ENCODE results near the gene CCDC138. TPM values are rescaled to one million over a fixed set of nuclear protein-coding genes. Genes with fewer than 3 reads are reported as not detected.
"Not testable (repeated sequence)": the region's sequence is repeated elsewhere in the genome, so short reads cannot be mapped to it uniquely, and the experiment has no call there.

Gene CCDC138
- polyA plus RNA-seq, 1 donor (not counting 4 experiments of a cell fraction or from before 2014, with no cell fraction given), result 6.6 TPM

DNA sequence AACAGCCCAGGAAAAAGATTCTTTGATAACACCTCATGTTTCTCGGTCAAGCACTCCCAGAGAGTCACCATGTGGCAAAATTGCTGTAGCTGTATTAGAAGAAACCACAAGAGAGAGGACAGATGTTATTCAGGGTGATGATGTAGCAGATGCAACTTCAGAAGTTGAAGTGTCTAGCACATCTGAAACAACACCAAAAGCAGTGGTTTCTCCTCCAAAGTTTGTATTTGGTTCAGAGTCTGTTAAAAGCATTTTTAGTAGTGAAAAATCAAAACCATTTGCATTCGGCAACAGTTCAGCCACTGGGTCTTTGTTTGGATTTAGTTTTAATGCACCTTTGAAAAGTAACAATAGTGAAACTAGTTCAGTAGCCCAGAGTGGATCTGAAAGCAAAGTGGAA is 18.7 kb upstream of the CCDC138 start:
- H3K27me3 ChIP-seq (ENCODE audit: control insufficient read depth, extremely low read depth, insufficient read depth, low read length); H3K79me2 ChIP-seq (ENCODE audit: control insufficient read depth, insufficient read depth, low read length); H3K9me1 ChIP-seq (ENCODE audit: control insufficient read depth, extremely low read depth, insufficient read depth, low read length); DNase-seq (ENCODE audit: low read depth, low spot score); H3K4me1 ChIP-seq (ENCODE audit: control insufficient read depth, extremely low read depth, insufficient read depth, low read length); FAIRE-seq; dilution Hi-C loops (cut with MboI; ENCODE audit: extremely low pct_ligation_motif_present, low sequenced_read_pairs); H3K9ac ChIP-seq (ENCODE audit: control insufficient read depth, extremely low read depth, insufficient read depth, low read length); H3K4me2 ChIP-seq (ENCODE audit: control insufficient read depth, extremely low read depth, insufficient read depth, low read depth, low read length); H2AFZ ChIP-seq (ENCODE audit: control insufficient read depth, low read length); H3K9me3 ChIP-seq (ENCODE audit: control insufficient read depth, low read depth, low read length); H3K27ac ChIP-seq (ENCODE audit: control insufficient read depth, insufficient read depth, low read length); H3K4me3 ChIP-seq (ENCODE audit: control insufficient read depth in 2 of 3, extremely low read depth in 1 of 3, insufficient read depth in 2 of 3, low read depth in 1 of 3, low read length in 3 of 3); H4K20me1 ChIP-seq (ENCODE audit: control insufficient read depth, extremely low read depth, insufficient read depth, low read length): not testable (repeated sequence)
- peaks cover 19 to 20% of the 10 kb centered on the region in 2 experiments for H3K36me3 ChIP-seq (ENCODE audit: control insufficient read depth in 2 of 2, extremely low read depth in 1 of 2, insufficient read depth in 2 of 2, low read length in 2 of 2)

DNA sequence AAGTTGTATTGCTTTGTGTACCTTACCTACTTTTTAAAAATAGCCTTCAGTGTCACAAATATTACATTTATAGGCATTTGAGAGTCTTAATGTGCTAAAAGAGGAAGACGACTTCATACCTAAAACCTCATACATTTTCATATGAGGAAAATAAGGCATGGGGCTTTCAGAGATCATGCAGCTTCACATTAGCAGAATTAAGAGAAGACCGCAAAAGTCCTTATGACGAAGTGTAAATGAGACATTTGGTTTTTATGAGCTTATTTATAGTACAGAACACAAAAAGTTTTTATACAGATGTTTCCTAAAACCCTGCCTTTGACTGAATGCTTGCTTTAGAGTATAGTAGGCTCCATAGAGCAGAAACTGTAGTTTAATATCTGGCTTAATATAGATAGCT is 10.1 kb upstream of the CCDC138 start:
- DNase-seq (ENCODE audit: low read depth, low spot score) (no peak), FAIRE-seq (no peak)
- H3K36me3 ChIP-seq (ENCODE audit: control insufficient read depth in 2 of 2, extremely low read depth in 1 of 2, insufficient read depth in 2 of 2, low read length in 2 of 2), result peaks cover 6 to 12% of the 10 kb centered on the region in 2 experiments
- H3K79me2 ChIP-seq (ENCODE audit: control insufficient read depth, insufficient read depth, low read length), result no peaks in the 10 kb centered on the region
- no peaks in the 10 kb centered on the region for H3K9me3 ChIP-seq (ENCODE audit: control insufficient read depth, low read depth, low read length)
- no peak overlapping the region for H2AFZ ChIP-seq (ENCODE audit: control insufficient read depth, low read length)
- no peak overlapping the region for H3K9ac ChIP-seq (ENCODE audit: control insufficient read depth, extremely low read depth, insufficient read depth, low read length)
- H3K4me1 ChIP-seq (ENCODE audit: control insufficient read depth, extremely low read depth, insufficient read depth, low read length), result no peaks in the 10 kb centered on the region
- no peak overlapping the region for H3K4me3 ChIP-seq (ENCODE audit: control insufficient read depth in 2 of 3, extremely low read depth in 1 of 3, insufficient read depth in 2 of 3, low read depth in 1 of 3, low read length in 3 of 3)
- dilution Hi-C loops (cut with MboI; ENCODE audit: extremely low pct_ligation_motif_present, low sequenced_read_pairs), result no loop called here
- no peaks in the 10 kb centered on the region for H4K20me1 ChIP-seq (ENCODE audit: control insufficient read depth, extremely low read depth, insufficient read depth, low read length)
- no peaks in the 10 kb centered on the region for H3K9me1 ChIP-seq (ENCODE audit: control insufficient read depth, extremely low read depth, insufficient read depth, low read length)
- H3K27me3 ChIP-seq (ENCODE audit: control insufficient read depth, extremely low read depth, insufficient read depth, low read length), result no peaks in the 10 kb centered on the region
- H3K4me2 ChIP-seq (ENCODE audit: control insufficient read depth, extremely low read depth, insufficient read depth, low read depth, low read length), result no peak overlapping the region
- TF ChIP-seq, protein P1, sequence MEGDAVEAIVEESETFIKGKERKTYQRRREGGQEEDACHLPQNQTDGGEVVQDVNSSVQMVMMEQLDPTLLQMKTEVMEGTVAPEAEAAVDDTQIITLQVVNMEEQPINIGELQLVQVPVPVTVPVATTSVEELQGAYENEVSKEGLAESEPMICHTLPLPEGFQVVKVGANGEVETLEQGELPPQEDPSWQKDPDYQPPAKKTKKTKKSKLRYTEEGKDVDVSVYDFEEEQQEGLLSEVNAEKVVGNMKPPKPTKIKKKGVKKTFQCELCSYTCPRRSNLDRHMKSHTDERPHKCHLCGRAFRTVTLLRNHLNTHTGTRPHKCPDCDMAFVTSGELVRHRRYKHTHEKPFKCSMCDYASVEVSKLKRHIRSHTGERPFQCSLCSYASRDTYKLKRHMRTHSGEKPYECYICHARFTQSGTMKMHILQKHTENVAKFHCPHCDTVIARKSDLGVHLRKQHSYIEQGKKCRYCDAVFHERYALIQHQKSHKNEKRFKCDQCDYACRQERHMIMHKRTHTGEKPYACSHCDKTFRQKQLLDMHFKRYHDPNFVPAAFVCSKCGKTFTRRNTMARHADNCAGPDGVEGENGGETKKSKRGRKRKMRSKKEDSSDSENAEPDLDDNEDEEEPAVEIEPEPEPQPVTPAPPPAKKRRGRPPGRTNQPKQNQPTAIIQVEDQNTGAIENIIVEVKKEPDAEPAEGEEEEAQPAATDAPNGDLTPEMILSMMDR (optimal IDR thresholded peaks at IDR 0.05 in 1 of 3, IDR thresholded peaks at IDR 0.05 in 1 of 3, conservative IDR thresholded peaks at IDR 0.05 in 1 of 3; ENCODE audit: extremely low read depth in 1 of 3, insufficient read depth in 2 of 3, low read length in 3 of 3), result no peak
- no peak for TF ChIP-seq EZH2 (IDR thresholded peaks at IDR 0.05; ENCODE audit: low read length)
- no peak overlapping the region for H3K27ac ChIP-seq (ENCODE audit: control insufficient read depth, insufficient read depth, low read length)

DNA sequence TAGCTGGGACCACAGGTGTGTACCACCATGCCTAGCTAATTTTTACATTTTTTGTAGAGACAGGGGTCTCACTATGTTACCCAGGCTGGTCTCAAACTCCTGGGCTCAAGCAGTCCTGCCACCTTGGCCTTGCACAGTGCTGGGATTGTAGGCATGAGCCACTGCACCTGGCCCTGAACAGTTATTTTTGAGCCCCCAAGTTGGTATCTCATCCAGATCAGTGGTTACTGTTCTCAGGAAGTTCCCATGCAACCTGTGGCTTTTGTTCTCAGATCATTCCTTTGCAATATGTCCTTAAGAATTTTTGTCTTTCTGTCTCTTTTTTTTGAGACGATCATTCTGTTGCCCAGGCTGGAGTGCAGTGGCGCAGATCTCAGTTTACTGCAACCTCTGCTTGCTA is 7.7 kb upstream of the CCDC138 start:
- Histone ChIP-seq H3K27ac (ENCODE audit: control insufficient read depth, insufficient read depth, low read length) (no peak overlapping the region), H3K4me3 (ENCODE audit: control insufficient read depth in 2 of 3, extremely low read depth in 1 of 3, insufficient read depth in 2 of 3, low read depth in 1 of 3, low read length in 3 of 3) (no peak overlapping the region), H3K9ac (ENCODE audit: control insufficient read depth, extremely low read depth, insufficient read depth, low read length) (no peak overlapping the region), H2AFZ (ENCODE audit: control insufficient read depth, low read length) (no peak overlapping the region), H3K36me3 (ENCODE audit: control insufficient read depth in 2 of 2, extremely low read depth in 1 of 2, insufficient read depth in 2 of 2, low read length in 2 of 2) (peaks cover 6 to 21% of the 10 kb centered on the region in 2 experiments), H3K9me1 (ENCODE audit: control insufficient read depth, extremely low read depth, insufficient read depth, low read length) (no peaks in the 10 kb centered on the region), H3K4me2 (ENCODE audit: control insufficient read depth, extremely low read depth, insufficient read depth, low read depth, low read length) (no peak overlapping the region), H3K79me2 (ENCODE audit: control insufficient read depth, insufficient read depth, low read length) (no peaks in the 10 kb centered on the region), H4K20me1 (ENCODE audit: control insufficient read depth, extremely low read depth, insufficient read depth, low read length) (peaks cover 3% of the 10 kb centered on the region), H3K4me1 (ENCODE audit: control insufficient read depth, extremely low read depth, insufficient read depth, low read length) (no peaks in the 10 kb centered on the region), H3K27me3 (ENCODE audit: control insufficient read depth, extremely low read depth, insufficient read depth, low read length) (no peaks in the 10 kb centered on the region), H3K9me3 (ENCODE audit: control insufficient read depth, low read depth, low read length) (no peaks in the 10 kb centered on the region)
- FAIRE-seq, result no peak
- dilution Hi-C loops (cut with MboI; ENCODE audit: extremely low pct_ligation_motif_present, low sequenced_read_pairs), result no loop called here
- DNase-seq (ENCODE audit: low read depth, low spot score), result no peak
- TF ChIP-seq EZH2 (IDR thresholded peaks at IDR 0.05; ENCODE audit: low read length), result no peak
- TF ChIP-seq, protein P1 (optimal IDR thresholded peaks at IDR 0.05 in 1 of 3, IDR thresholded peaks at IDR 0.05 in 1 of 3, conservative IDR thresholded peaks at IDR 0.05 in 1 of 3; ENCODE audit: extremely low read depth in 1 of 3, insufficient read depth in 2 of 3, low read length in 3 of 3), result no peak
